GM21528 (cell line): ENCODE measurements around the gene LMBR1L.

Experiments used
- ATAC-seq: cut with Tn5 transposase; IDR thresholded peaks from one replicate; pipeline ENCODE4 v1.9.1; 2021; ENCODE audit warnings: mild to moderate bottlenecking, moderate library complexity; ENCODE audit not compliant: unreplicated experiment, low FRiP score

LMBR1L gene

DNA sequence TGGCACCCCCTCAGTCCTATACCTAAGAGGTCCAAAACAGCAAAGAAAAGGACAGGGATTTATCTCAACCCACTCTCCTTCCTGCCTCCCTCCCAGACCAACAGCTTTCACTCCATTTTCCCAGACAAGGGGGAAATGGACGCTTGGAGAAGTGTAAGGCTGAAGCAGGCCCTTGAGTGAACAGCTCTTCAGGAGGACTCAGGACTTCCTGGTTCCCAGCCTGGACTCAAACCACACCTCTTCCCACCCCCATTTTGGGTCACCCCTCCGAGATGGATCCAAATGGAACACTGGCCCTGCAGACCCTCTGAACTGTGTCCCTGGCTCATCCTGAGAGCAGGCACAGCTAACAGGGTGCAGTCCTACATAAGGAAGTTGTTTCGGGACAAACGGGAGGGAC is 52.8 kb downstream of the LMBR1L start:
- ATAC-seq: no peak

DNA sequence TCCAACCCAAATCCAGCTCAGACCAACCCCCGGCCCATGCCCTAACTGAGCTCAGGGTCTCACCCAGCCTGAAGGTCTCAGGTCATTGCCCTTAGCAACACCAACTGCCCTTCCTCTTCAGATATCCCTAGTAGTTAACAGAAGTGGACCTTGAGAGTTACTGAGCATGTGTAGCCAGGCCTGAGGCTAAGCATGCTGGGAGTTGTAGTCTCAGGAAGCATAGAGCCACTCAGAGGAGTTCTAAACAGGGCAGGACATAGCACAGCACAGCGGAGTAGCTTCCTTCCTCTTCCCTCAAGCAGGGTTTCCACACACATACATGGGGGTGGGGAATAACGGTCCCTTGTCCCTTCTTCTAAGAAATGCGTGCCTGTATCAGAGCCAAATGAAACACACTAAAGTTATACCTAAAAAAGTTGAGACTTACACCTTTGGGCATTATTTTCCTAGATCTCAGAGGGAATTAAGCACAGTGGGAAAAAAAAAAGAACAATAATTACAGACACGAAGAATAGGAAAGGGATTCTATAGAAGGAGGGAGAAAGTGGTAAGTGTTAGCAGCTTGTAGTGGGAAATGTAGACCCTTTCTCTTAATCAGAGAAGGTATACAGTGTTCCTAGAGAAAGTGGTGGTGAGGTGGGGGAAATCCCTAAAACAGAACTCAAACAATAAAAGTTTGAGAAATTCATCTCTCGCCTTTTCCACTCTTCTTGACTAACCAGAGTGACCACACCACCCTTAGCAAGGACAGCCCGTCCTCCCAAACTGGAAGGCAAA is 54.5 kb downstream of the LMBR1L start:
- peak; percentile 42 for ATAC-seq

DNA sequence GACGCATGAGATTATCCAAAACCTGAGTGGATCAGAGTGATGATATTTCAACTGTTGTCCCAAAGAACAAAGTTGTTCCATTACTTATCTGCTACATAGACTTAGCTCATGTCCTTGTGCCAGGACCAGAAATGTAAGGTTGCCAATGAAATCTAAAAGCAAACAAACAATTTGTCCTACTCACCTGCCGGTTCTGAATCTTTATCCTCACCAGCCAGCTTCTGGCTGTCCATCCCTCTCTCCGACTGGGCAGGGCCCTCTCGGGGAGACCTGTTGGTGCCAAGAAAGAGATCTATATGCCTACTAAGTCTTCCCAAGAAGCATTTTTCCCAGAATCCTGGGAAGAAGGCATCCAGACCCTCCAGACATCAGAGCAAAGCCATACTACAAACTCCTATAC is 55.6 kb downstream of the LMBR1L start:
- no peak for ATAC-seq

DNA sequence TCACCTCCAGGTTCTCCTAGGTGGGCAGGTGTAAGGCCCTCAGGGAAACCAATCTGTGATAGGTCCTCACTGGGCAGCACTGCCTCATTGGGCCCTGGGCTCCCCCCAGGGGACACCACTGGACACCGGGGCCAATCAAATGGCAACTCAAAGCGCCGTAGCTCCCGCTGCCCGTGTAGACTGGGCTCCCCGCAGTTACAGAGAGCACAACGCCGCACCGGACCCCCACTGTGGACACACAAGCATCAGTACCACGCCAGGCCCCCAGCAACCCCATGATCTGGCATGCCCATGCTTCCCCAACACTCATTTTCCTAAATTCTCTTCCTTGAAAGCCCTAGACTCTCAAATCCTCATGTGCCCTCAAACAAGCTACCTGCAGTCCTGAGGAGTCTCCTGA is 56.1 kb downstream of the LMBR1L start:
- ATAC-seq: no peak

DNA sequence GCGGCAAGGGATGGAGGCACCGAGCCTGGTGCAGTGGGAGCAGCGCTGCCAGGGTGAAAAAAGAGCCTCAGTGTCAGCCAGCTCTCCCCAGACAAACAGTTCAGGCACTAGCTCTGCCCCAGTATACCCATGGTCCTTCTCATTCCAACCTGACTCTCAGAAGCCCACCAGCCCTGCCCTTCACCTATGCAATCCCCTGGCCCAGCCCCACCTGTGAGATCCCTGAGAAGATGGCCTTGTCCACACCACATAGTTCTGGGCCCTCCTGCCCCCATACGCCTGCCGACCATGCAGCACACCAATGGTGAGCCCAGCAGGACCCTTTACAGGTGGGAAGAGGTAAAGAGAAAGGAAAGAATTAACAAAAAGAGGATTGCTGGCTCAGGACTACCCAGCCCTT is 56.6 kb downstream of the LMBR1L start:
- ATAC-seq: no peak

DNA sequence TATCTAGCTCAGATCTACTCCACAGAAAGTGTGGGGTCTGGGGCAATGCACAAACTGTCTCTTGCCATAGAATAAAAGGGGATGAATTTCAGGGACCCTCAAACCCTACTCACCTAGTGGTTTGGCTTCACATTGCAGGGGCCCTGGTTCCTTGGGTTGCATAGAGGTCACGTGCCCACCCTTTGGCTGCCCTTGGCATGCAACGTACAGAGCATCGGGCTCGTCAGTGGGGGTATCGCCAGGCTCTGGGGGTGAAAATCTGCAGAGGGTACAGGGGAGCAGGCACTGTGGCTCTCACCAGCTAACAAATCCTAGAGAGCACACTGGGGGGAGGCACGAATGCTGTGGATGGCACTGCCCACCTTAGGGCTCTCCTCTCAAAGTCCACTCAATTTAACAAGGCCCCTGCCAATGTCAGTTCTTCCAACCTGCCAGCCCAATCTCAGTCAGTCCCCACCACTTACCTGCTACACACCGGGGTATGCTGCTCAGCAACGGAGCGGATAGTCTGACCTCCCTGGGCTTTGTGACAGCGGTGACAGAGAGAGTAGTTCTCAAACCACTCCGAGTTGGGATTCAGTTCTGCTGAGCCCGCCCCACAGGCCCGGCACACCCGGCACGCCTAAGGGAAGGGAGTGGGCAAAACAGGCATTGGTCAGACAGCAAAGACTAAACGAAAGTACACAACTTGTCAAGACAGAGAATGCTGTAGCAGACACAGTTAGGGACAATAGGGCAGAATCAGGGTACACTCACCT is 58.0 kb downstream of the LMBR1L start:
- no peak for ATAC-seq

DNA sequence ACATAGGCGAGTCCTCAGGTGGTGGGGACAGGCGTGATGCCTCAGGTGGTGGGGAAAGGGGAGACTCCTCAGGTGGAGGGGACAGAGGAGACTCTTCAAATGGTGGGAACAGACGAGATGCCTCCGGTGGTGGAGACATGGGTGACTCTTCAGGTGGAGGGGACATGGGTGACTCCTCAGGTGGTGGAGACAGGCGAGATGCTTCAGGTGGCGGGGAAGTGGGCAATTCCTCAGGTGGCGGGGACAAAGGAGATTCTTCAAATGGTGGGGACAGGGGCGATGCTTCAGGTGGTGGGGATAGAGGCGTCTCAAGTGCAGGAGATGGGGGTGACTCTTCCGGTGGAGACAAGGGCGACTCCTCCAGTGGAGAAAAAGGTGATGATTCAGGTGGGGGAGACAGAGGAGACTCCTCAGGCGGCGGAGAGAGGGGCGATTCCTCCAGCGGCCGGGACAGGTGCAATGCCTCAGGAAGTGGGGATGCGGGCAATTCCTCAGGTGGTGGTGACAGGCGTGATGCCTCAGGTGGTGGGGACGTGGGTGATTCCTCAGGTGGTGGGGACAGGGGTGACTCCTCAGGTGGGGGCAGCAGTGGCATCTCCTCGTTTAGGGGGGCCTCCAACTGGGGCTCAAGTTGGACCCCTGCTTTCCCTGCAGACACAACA is 58.7 kb downstream of the LMBR1L start:
- no peak for ATAC-seq

DNA sequence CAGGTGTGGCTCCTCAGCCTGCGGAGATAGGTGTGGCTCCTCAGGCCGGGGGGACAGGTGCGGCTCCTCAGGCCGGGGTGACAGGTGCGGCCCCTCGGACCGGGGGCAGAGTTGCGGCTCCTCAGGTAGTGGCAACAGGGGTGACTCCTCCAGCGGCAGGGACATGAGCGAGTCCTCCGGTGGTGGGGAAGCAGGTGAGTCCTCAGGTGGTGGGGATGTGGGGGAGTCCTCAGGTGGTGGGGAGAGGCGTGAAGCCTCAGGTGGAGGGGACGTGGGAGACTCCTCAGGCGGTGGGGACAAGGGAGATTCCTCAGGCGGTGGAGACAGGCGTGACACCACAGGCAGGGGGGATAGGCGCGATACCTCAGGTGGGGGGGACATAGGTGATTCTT is 59.3 kb downstream of the LMBR1L start:
- no peak for ATAC-seq

DNA sequence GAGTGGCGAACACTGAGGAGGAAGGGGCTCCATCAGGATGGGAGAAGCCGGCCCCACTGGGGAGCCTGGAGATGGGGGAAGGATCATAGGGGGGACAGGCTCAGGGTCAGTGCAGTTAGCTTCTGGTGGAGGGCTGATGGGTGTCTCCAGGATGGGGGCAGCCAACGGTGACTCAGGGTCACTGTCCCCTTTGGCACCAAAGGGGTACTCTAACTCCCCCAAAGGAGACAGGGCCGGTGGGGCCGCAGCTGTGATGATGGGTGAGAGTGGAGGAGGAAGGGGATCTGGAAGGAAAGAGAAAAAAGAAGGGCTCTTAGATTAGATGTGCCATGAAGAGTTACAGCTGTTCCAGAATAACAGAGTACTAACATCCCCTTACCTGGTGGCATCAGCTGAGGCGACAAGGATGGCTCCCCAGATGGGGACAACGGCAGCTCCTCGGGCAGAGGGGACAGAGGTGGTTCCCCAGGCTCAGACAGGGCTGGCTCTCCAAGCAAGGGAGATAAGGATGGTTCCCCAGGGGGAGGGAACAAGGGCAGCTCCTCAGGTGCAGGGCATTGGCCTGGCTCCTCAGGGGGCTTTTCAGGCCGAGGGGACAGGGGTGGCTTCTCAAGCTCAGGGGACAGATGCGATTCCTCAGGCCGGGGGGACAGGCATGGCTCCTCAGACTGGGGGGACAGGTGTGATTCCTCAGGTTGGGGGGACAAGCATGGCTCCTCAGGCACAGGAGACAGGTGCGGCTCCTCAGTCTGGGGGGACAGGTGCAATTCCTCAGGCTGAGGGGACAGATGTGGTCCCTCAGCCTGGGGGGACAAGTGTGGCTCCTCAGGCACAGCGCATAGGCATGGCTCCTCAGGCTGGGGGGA is 59.9 kb downstream of the LMBR1L start:
- no peak for ATAC-seq

DNA sequence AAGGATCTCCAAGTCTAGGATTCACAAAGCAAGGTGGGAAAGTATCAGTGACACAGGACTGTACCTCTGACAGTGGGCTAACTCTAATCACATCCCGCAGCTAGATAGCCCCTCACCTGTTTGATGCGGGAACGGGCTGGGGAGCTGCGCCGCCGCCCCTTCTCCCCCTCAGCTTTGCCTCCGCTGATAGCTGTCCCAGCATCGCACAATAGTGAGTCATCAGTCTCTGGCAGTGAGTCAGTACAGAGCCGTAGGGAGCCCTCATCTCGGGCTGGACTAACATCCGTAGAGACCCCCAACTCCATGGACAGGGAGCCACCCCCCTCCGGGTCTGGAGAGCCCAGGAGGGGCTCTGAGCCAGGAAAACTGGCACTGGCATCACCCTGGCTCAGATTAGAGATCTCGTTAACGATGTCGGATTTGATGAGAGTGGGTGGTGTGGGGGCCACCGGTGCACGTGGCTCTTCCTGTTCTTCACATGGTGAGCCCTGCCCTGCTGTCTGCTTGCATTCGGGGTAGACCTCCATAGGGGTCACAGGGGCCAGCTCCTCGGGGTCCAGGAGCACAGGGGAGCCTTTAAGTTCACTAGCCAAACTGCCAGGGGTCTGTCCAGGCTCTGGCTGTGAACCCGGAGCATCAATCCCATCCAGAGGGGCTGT is 61.0 kb downstream of the LMBR1L start:
- no peak for ATAC-seq

DNA sequence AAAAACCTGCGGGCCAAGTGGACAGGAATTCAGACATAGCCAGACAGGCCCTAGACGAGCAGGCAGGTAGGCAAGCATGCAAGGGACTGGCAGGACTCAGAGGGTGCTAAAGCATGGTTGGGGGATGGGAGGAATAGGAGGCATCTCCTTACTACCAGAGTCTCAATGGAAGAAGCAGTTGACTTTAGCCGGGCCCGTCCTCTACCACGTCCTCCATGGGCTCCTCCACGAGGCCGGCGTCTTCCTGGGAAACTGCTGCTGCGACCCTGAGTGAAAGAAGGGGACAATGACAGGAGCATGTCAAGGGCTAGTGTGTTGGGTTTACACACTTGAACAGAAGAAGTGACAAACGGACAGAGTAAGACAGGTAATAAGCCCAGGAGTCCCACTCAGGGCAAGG is 61.7 kb downstream of the LMBR1L start:
- ATAC-seq: no peak
